IMR-90 (cell line): ENCODE results near the gene SNX11. TPM values are rescaled to one million over a fixed set of nuclear protein-coding genes. Genes with fewer than 3 reads are reported as not detected.

Experiments
- ATAC-seq: fragments of 200-7000 bp; cut with Tn5 transposase; 2 replicates; pipeline ENCODE4 v1.9.1; 2020; ENCODE audit warnings: low read depth, mild to moderate bottlenecking, moderate library complexity
- BruUV-seq: library from RNA; stranded (reverse); fragments of 400-500 nt; replicated peaks from 2 replicates; lab custom pipeline; 2021; lab: Mats Ljungman, UMichigan
- CTCF ChIA-PET: fragments of 300-600 bp; formaldehyde crosslinking; extraction: SDS; loops from one replicate; lab custom pipeline; 2021; ENCODE audit warnings: antibody characterized with exemption; lab: Yijun Ruan, JAX
- POLR2A ChIA-PET: fragments of 300-600 bp; sonication (Branson Sonifier 250); formaldehyde crosslinking; loops from one replicate; lab custom pipeline; 2022; ENCODE audit warnings: antibody characterized with exemption; ENCODE audit not compliant: unreplicated experiment; lab: Charles Lee
- DNase-seq: peaks from one replicate; pipeline ENCODE4 v3.0.0; 2013
- H2AFZ ChIP-seq: replicated peaks from 2 replicates; pipeline ENCODE3; 2013; ENCODE audit warnings: low read length, mild to moderate bottlenecking; ENCODE audit not compliant: poor library complexity
- H2AK5ac ChIP-seq: 2 replicates; pipeline ENCODE4 v1.6.1; 2013; ENCODE audit warnings: low read depth, low read length, inconsistent platforms
- H2AK9ac ChIP-seq: replicated peaks from 2 replicates; pipeline ENCODE3; 2013; ENCODE audit warnings: mild to moderate bottlenecking, low read depth, low read length, moderate library complexity; ENCODE audit not compliant: poor library complexity
- H2BK120ac ChIP-seq: 2 replicates; pipeline ENCODE4 v1.6.1; 2013; ENCODE audit warnings: low read depth, low read length, inconsistent platforms
- H2BK15ac ChIP-seq: 3 replicates; pipeline ENCODE4 v1.6.1; 2013; ENCODE audit warnings: low read depth, low read length, inconsistent platforms
- H2BK20ac ChIP-seq: 2 replicates; pipeline ENCODE4 v1.6.1; 2013; ENCODE audit warnings: low read depth, mild to moderate bottlenecking, inconsistent platforms, low read length, moderate library complexity
- H2BK5ac ChIP-seq: 2 replicates; pipeline ENCODE4 v1.6.1; 2013; ENCODE audit warnings: mild to moderate bottlenecking, low read depth, low read length, inconsistent platforms; ENCODE audit not compliant: poor library complexity, severe bottlenecking
- H3K14ac ChIP-seq: replicated peaks from 2 replicates; pipeline ENCODE4 v1.6.1; 2013; ENCODE audit warnings: low read depth, low read length, inconsistent platforms
- H3K18ac ChIP-seq: 2 replicates; pipeline ENCODE4 v1.6.1; 2013; ENCODE audit warnings: low read depth, low read length, control low read depth
- H3K23ac ChIP-seq: 2 replicates; pipeline ENCODE4 v1.6.1; 2013; ENCODE audit warnings: low read depth, low read length, inconsistent platforms
- H3K27ac ChIP-seq: 2 replicates; pipeline ENCODE4 v1.5.1; 2013; ENCODE audit warnings: mild to moderate bottlenecking, control low read depth, low read length; ENCODE audit not compliant: insufficient read depth
- H3K27me3 ChIP-seq: 2 replicates; pipeline ENCODE4 v1.6.1; 2013; ENCODE audit warnings: low read length; ENCODE audit not compliant: control insufficient read depth, insufficient read depth
- H3K36me3 ChIP-seq: 2 replicates; pipeline ENCODE4 v1.6.1; 2013; ENCODE audit warnings: low read length, mixed read lengths; ENCODE audit not compliant: control insufficient read depth, insufficient read depth
- H3K4ac ChIP-seq: 2 replicates; pipeline ENCODE4 v1.6.1; 2013; ENCODE audit warnings: low read depth, low read length, inconsistent platforms
- H3K4me1 ChIP-seq: 2 replicates; pipeline ENCODE4 v1.6.1; 2013; ENCODE audit warnings: low read length, mixed read lengths; ENCODE audit not compliant: control insufficient read depth, insufficient read depth
- H3K4me2 ChIP-seq: 2 replicates; pipeline ENCODE4 v1.6.1; 2013; ENCODE audit warnings: low read depth, mild to moderate bottlenecking, control low read depth, low read length, moderate library complexity
- H3K4me3 ChIP-seq: 2 replicates; pipeline ENCODE4 v1.5.1; 2013; ENCODE audit warnings: low read depth, mild to moderate bottlenecking, control low read depth, low read length, moderate library complexity; ENCODE audit not compliant: insufficient read depth
- H3K56ac ChIP-seq: 2 replicates; pipeline ENCODE4 v1.6.1; 2013; ENCODE audit warnings: low read length, inconsistent platforms; ENCODE audit not compliant: insufficient read depth; ENCODE audit errors: extremely low read depth
- H3K79me1 ChIP-seq, 2 experiments: 2 replicates each; pipeline ENCODE4 v1.6.1; 2013; ENCODE audit warnings: low read length in 2 of 2, inconsistent platforms in 1 of 2, low read depth in 1 of 2
- H3K9ac ChIP-seq: 2 replicates; pipeline ENCODE4 v1.6.1; 2013; ENCODE audit warnings: low read depth, low read length, control low read depth
- H3K9me1 ChIP-seq: 2 replicates; pipeline ENCODE4 v1.6.1; 2013; ENCODE audit warnings: low read length, inconsistent platforms; ENCODE audit not compliant: insufficient read depth
- H3K9me3 ChIP-seq: 2 replicates; pipeline ENCODE4 v1.6.1; 2013; ENCODE audit warnings: low read length; ENCODE audit not compliant: control insufficient read depth, insufficient read depth
- H4K20me1 ChIP-seq: 2 replicates; pipeline ENCODE4 v1.6.1; 2013; ENCODE audit warnings: low read length, inconsistent platforms; ENCODE audit not compliant: insufficient read depth
- H4K5ac ChIP-seq: 2 replicates; pipeline ENCODE4 v1.6.1; 2013; ENCODE audit warnings: mild to moderate bottlenecking, low read depth, low read length, control low read depth
- H4K8ac ChIP-seq, 2 experiments: 2 replicates each; pipeline ENCODE4 v1.6.1; 2013; ENCODE audit warnings: low read depth in 2 of 2, low read length in 2 of 2, control low read depth in 1 of 2, inconsistent platforms in 1 of 2
- H4K91ac ChIP-seq: 2 replicates; pipeline ENCODE4 v1.6.1; 2013; ENCODE audit warnings: low read depth, low read length, inconsistent platforms; ENCODE audit not compliant: insufficient read depth
- BHLHE40 ChIP-seq: fragments of 150-350 bp; IDR thresholded peaks from 2 replicates; pipeline ENCODE4 v1.6.1; 2016; ENCODE audit warnings: mild to moderate bottlenecking, low read depth, low read length
- CHD1 ChIP-seq: IDR thresholded peaks from 2 replicates; pipeline ENCODE4 v1.6.1; 2012; ENCODE audit warnings: low read depth, low read length, improper control_type of control experiment
- ELK1 ChIP-seq: fragments of 150-350 bp; IDR thresholded peaks from 2 replicates; pipeline ENCODE4 v1.6.1; 2016; ENCODE audit warnings: low read depth, mild to moderate bottlenecking, low read length, moderate library complexity, borderline replicate concordance
- FOS ChIP-seq: fragments of 150-350 bp; IDR thresholded peaks from 2 replicates; pipeline ENCODE4 v1.6.1; 2016; ENCODE audit warnings: low read depth, low read length
- MAFK ChIP-seq: IDR thresholded peaks from 2 replicates; pipeline ENCODE4 v1.6.1; 2012; ENCODE audit warnings: low read depth, low read length, improper control_type of control experiment
- MAZ ChIP-seq: IDR thresholded peaks from 2 replicates; pipeline ENCODE4 v1.6.1; 2012; ENCODE audit warnings: low read depth, mild to moderate bottlenecking, low read length, improper control_type of control experiment, moderate library complexity, borderline replicate concordance
- MXI1 ChIP-seq: IDR thresholded peaks from 2 replicates; pipeline ENCODE4 v1.6.1; 2012; ENCODE audit warnings: low read depth, mild to moderate bottlenecking, low read length, moderate library complexity, borderline replicate concordance
- POLR2A ChIP-seq: IDR thresholded peaks from 2 replicates; pipeline ENCODE4 v1.6.1; 2012; ENCODE audit warnings: mild to moderate bottlenecking, low read depth, low read length
- SMC3 ChIP-seq: fragments of 150-350 bp; IDR thresholded peaks from 2 replicates; pipeline ENCODE4 v1.6.1; 2016; ENCODE audit warnings: low read depth, mild to moderate bottlenecking, antibody characterized with exemption, low read length, moderate library complexity
- USF2 ChIP-seq: fragments of 150-350 bp; IDR thresholded peaks from 2 replicates; pipeline ENCODE4 v1.6.1; 2017; ENCODE audit warnings: mild to moderate bottlenecking, antibody characterized with exemption, low read length, low read depth
- WGBS, 2 experiments: methylation state at CpG; one replicate each; pipeline versions ENCODE4 v1.1.5 to v1.1.7; 2013; ENCODE audit warnings: missing lambda C conversion rate in 2 of 2; ENCODE audit not compliant: insufficient read length in 1 of 2; ENCODE audit errors: extremely low coverage in 2 of 2; 5-methylcytosine and 5-hydroxymethylcytosine counted together
- dilution Hi-C: fragments of 300-500 bp; cut with HindIII; formaldehyde crosslinking; loops from one replicate; pipeline ENCODE4 v1.14.3; 2018; ENCODE audit warnings: low sequenced_read_pairs; ENCODE audit not compliant: unreplicated experiment
- in situ Hi-C: fragments of 300-500 bp; cut with MboI; formaldehyde crosslinking; loops from 3 replicates; pipeline ENCODE4 v1.14.3; 2019; ENCODE audit warnings: low sequenced_read_pairs, inconsistent platforms, mixed read lengths
- intact Hi-C: fragments of 100-400 bp; cut with micrococcal nuclease; formaldehyde crosslinking; loops from 2 replicates; pipeline ENCODE4 v1.10.0; 2022
- polyA plus RNA-seq, 3 experiments: library from polyadenylated mRNA; depleted of rRNA; stranded (reverse); fragments of >200 nt; gene quantifications; 2 replicates each; pipeline ENCODE4 v1.2.3, GENCODE V29; 2012; ENCODE audit warnings: low replicate concordance in 1 of 3
- total RNA-seq: library from RNA; depleted of rRNA; stranded (reverse); fragments of >200 nt; gene quantifications from 2 replicates; pipeline ENCODE4 v1.2.3, GENCODE V29; 2012

Gene SNX11
- total and polyA plus RNA-seq, 2 of the 4 experiments (the other 2 are of a cell fraction) = 14.7 to 16.9 TPM

GRCh38 chr17:48152289-48152688, 44.7 kb downstream of the SNX11 start:
- Histone ChIP-seq H3K4me2 (no peak overlapping the region), H3K79me1 (no peaks in the 10 kb centered on the region), H2BK5ac (no peak overlapping the region), H3K23ac (no peak overlapping the region), H3K36me3 (no peaks in the 10 kb centered on the region), H2BK20ac (no peak overlapping the region), H3K9ac (no peak overlapping the region), H4K5ac (no peak overlapping the region), H2BK120ac (no peak overlapping the region), H3K4ac (no peak overlapping the region), H4K20me1 (peaks cover 3% of the 10 kb centered on the region; the same call in 1 of the 2 replicates), H2AK9ac (no peak overlapping the region), H3K27ac (no peak overlapping the region), H4K8ac (no peak overlapping the region), H3K9me1 (no peaks in the 10 kb centered on the region), H3K4me3 (no peak overlapping the region), H3K18ac (no peak overlapping the region), H3K9me3 (no peaks in the 10 kb centered on the region; the same call in 1 of the 2 replicates), H3K27me3 (peaks cover 75% of the 10 kb centered on the region), H3K56ac (no peak overlapping the region), H2AK5ac (no peak overlapping the region), H3K4me1 (no peaks in the 10 kb centered on the region), H2BK15ac (no peak overlapping the region), H2AFZ (no peak overlapping the region), H4K91ac (no peak overlapping the region), H3K14ac (no peak overlapping the region)
- dilution Hi-C loops = no loop called here
- intact Hi-C loops = loop anchor here (2.0 kb wide), 1 partner anchor 467 kb away; no protein-coding TSS in a partner anchor
- ChIA-PET POLR2A (no interaction called here), CTCF (no interaction called here)
- DNase-seq (no peak), ATAC-seq (no peak)
- no CpG with 5 or more reads among the region's 4 CpGs for WGBS, 2 experiments
- TF ChIP-seq USF2 (no peak), CHD1 (no peak), MXI1 (no peak), POLR2A (no peak), MAFK (no peak), FOS (no peak), MAZ (no peak), ELK1 (no peak), BHLHE40 (no peak), SMC3 (no peak)
- BruUV-seq = no TSS peak
- in situ Hi-C loops = no loop called here
